IPS-NIHi7 (cell line): ENCODE measurements around the gene AMIGO2.

Experiments
- DNase-seq: peaks from one replicate; pipeline ENCODE4 v3.0.0; 2012; ENCODE audit warnings: mixed read lengths; ENCODE audit errors: extremely low spot score

Gene AMIGO2

GRCh38 chr12:47033789-47034555 is 45.8 kb downstream of the AMIGO2 start:
- no peak for DNase-seq

GRCh38 chr12:47033081-47033480 is 46.7 kb downstream of the AMIGO2 start:
- no peak for DNase-seq

- DNase-seq: no peak
These were observed 47.1 kb downstream of the AMIGO2 start for GRCh38 chr12:47032644-47033043.

- DNase-seq: no peak
These were observed 49.9 kb downstream of the AMIGO2 start for GRCh38 chr12:47029903-47030302.

- DNase-seq: no peak
These were observed 50.6 kb downstream of the AMIGO2 start for GRCh38 chr12:47028981-47029708.

- no peak for DNase-seq
These were observed 51.6 kb downstream of the AMIGO2 start for GRCh38 chr12:47028186-47028585.
